MG63 (cell line): ENCODE data around the gene ING4. TPM values are rescaled to one million over a fixed set of nuclear protein-coding genes. Genes with fewer than 3 reads are reported as not detected.

Experiments used
- DNase-seq: peaks from one replicate; pipeline ENCODE4 v3.0.0-alpha.2; 2020
- H3K27me3 ChIP-seq: fragments of 250-450 bp; sonication (Bioruptor Pico); 2 replicates; pipeline ENCODE4 v1.5.1; 2020; ENCODE audit warnings: mild to moderate bottlenecking, moderate library complexity
- H3K36me3 ChIP-seq: fragments of 250-450 bp; sonication (Bioruptor Pico); 2 replicates; pipeline ENCODE4 v1.5.1; 2020; ENCODE audit warnings: mild to moderate bottlenecking, moderate library complexity
- H3K4me3 ChIP-seq: fragments of 250-450 bp; sonication (Bioruptor Pico); 2 replicates; pipeline ENCODE4 v1.5.1; 2020; ENCODE audit warnings: mild to moderate bottlenecking, moderate library complexity
- H3K9me3 ChIP-seq: fragments of 250-450 bp; sonication (Bioruptor Pico); 2 replicates; pipeline ENCODE4 v1.5.1; 2020; ENCODE audit warnings: mild to moderate bottlenecking, moderate library complexity
- total RNA-seq: library from RNA; depleted of rRNA; stranded (reverse); fragments of >200 nt; shearing (Covaris generic); gene quantifications from 2 replicates; pipeline ENCODE4 v1.2.3, GENCODE V29; 2014; ENCODE audit warnings: low replicate concordance; rRNA removed

Gene ING4
- total RNA-seq, 1 experiment from 2014 or later, result 30.1 TPM

GRCh38 chr12:6605421-6606330 lies 57.2 kb downstream of the ING4 start:
- H3K27me3 ChIP-seq, result no peaks in the 10 kb centered on the region
- peak; percentile 23 for DNase-seq
- H3K9me3 ChIP-seq, result no peaks in the 10 kb centered on the region; the same call in 1 of the 2 replicates
- H3K36me3 ChIP-seq, result peaks cover 53% of the 10 kb centered on the region
- H3K4me3 ChIP-seq, result peak overlapping the region; percentile 76

- Histone ChIP-seq H3K9me3 (no peaks in the 10 kb centered on the region; the same call in 1 of the 2 replicates), H3K27me3 (no peaks in the 10 kb centered on the region), H3K36me3 (peaks cover 66% of the 10 kb centered on the region), H3K4me3 (peak overlapping the region; percentile 76)
- peak; percentile 13 for DNase-seq
Measured at GRCh38 chr12:6604259-6605029, 58.5 kb downstream of the ING4 start.

- peak; percentile 40 for DNase-seq
- Histone ChIP-seq H3K9me3 (no peaks in the 10 kb centered on the region), H3K36me3 (peaks cover 75% of the 10 kb centered on the region), H3K4me3 (no peak overlapping the region), H3K27me3 (no peaks in the 10 kb centered on the region)
Measured at GRCh38 chr12:6603095-6603567, 59.8 kb downstream of the ING4 start.

GRCh38 chr12:6602526-6602925 lies 60.4 kb downstream of the ING4 start:
- Histone ChIP-seq H3K4me3 (no peak overlapping the region), H3K36me3 (peaks cover 81% of the 10 kb centered on the region), H3K9me3 (no peaks in the 10 kb centered on the region), H3K27me3 (no peaks in the 10 kb centered on the region)
- no peak for DNase-seq

Other genes with a start within 250 kb of the ING4 start
- not detected in 2 replicates for gene CD27, start 218.2 kb downstream of the ING4 start, total RNA-seq
- 2.2 TPM in 1 of 2 replicates, not detected in the other for gene TAPBPL, start 211.1 kb downstream of the ING4 start, total RNA-seq
- 7.1 and 15.3 TPM in 2 replicates for gene VAMP1, start 192.4 kb downstream of the ING4 start, total RNA-seq
- gene MRPL51, start 169.9 kb downstream of the ING4 start, total RNA-seq, result 140 and 315 TPM in 2 replicates
- 60.2 and 95.9 TPM in 2 replicates for gene NCAPD2, start 169.0 kb downstream of the ING4 start, total RNA-seq
- 4,502 and 8,561 TPM in 2 replicates for gene GAPDH, start 128.6 kb downstream of the ING4 start, total RNA-seq
- gene IFFO1, start 107.1 kb downstream of the ING4 start, total RNA-seq, result 6.1 and 13.2 TPM in 2 replicates
- gene NOP2, start 94.8 kb downstream of the ING4 start, total RNA-seq, result 64.5 and 90.4 TPM in 2 replicates
- 155 and 166 TPM in 2 replicates for gene CHD4, start 55.7 kb downstream of the ING4 start, total RNA-seq
- 0.03 TPM in 1 of 2 replicates, not detected in the other for gene LPAR5, start 27.2 kb downstream of the ING4 start, total RNA-seq
- gene ACRBP, start 15.7 kb downstream of the ING4 start, total RNA-seq, result not detected in 2 replicates
- gene ZNF384, start 26.3 kb upstream of the ING4 start, total RNA-seq, result 9.3 and 21.9 TPM in 2 replicates
- gene PIANP, start 37.7 kb upstream of the ING4 start, total RNA-seq, result not detected in 2 replicates
- 91.3 and 125 TPM in 2 replicates for gene COPS7A, start 60.9 kb upstream of the ING4 start, total RNA-seq
- gene MLF2, start 90.0 kb upstream of the ING4 start, total RNA-seq, result 178 and 274 TPM in 2 replicates
- 272 and 328 TPM in 2 replicates for gene PTMS, start 103.2 kb upstream of the ING4 start, total RNA-seq
- 0.17 TPM in 1 of 2 replicates, not detected in the other for gene LAG3, start 109.4 kb upstream of the ING4 start, total RNA-seq
- gene CD4, start 126.4 kb upstream of the ING4 start, total RNA-seq, result not detected in 2 replicates
- gene GPR162, start 158.7 kb upstream of the ING4 start, total RNA-seq, result not detected in 2 replicates
- gene P3H3, start 165.3 kb upstream of the ING4 start, total RNA-seq, result 19.4 and 45.6 TPM in 2 replicates
- gene GNB3, start 177.8 kb upstream of the ING4 start, total RNA-seq, result 0.43 TPM in 1 of 2 replicates, not detected in the other
- gene CDCA3, start 188.2 kb upstream of the ING4 start, total RNA-seq, result 29.8 and 110 TPM in 2 replicates
- gene USP5, start 189.0 kb upstream of the ING4 start, total RNA-seq, result 104 and 143 TPM in 2 replicates
- 1,500 and 1,845 TPM in 2 replicates for gene TPI1, start 204.4 kb upstream of the ING4 start, total RNA-seq
- 11.4 and 19.9 TPM in 2 replicates for gene SPSB2, start 210.2 kb upstream of the ING4 start, total RNA-seq
- gene LRRC23, start 241.7 kb upstream of the ING4 start, total RNA-seq, result 2.7 and 49.9 TPM in 2 replicates